Activated CD4-positive, alpha-beta T cell treated with anti-CD3 and anti-CD28 coated beads for 4 hours (primary cell): ENCODE data around the gene REXO1.
"Not testable (repeated sequence)": the region's sequence is repeated elsewhere in the genome, so short reads cannot be mapped to it uniquely, and the experiment has no call there.

Experiments used
- DNase-seq, 2 donors: peaks; one replicate each; pipeline ENCODE4 v3.0.0-alpha.2; 2020

REXO1 gene

DNA sequence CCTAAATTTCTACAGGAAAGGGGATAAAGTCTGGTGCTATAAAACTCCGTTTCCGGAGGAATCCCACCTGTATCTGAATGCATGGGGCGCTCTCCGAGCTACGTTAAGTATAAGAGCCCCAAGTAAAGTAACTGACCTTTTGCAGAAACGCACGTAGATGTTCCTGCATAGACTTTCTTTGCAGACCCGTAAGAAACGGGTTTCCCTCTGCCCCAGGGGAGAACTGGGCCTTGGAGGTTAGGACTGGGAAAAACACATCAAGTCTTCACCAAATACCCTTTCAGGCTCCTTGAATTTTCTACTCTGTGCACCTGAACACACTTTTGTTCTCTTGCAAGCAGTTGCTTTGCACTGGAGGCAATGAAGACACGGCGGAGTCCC, 27.0 kb upstream of the REXO1 start:
- not testable (repeated sequence) for DNase-seq

DNA sequence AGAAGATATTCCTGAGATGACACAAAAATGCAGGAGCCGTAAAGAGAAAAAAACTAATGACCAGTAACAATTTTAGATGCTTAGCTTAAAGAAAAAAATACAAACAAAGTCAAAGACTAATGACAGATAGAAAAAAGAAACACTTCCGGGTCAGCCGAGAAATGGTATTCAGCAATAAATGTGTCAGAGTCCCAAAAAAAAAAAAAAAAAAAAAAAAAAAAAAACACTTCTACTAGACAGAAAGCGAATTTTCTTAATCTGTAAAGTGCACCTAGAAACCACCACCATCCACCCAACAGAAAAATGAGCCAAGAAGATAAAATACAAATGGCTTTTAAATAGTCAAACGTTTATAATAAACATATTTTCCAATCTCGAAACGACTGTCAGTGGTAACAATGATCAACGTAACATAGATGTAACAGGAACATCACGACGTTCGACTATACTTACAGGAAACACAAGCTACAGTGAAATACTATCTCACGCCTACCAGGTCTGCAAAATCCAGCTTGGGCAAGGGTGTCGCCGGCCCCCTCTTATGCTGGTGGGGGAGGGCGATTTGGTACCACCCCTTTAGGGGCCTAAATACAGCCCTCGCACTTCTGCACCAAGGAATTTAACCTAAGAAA, 26.4 kb upstream of the REXO1 start:
- no peak for DNase-seq

DNA sequence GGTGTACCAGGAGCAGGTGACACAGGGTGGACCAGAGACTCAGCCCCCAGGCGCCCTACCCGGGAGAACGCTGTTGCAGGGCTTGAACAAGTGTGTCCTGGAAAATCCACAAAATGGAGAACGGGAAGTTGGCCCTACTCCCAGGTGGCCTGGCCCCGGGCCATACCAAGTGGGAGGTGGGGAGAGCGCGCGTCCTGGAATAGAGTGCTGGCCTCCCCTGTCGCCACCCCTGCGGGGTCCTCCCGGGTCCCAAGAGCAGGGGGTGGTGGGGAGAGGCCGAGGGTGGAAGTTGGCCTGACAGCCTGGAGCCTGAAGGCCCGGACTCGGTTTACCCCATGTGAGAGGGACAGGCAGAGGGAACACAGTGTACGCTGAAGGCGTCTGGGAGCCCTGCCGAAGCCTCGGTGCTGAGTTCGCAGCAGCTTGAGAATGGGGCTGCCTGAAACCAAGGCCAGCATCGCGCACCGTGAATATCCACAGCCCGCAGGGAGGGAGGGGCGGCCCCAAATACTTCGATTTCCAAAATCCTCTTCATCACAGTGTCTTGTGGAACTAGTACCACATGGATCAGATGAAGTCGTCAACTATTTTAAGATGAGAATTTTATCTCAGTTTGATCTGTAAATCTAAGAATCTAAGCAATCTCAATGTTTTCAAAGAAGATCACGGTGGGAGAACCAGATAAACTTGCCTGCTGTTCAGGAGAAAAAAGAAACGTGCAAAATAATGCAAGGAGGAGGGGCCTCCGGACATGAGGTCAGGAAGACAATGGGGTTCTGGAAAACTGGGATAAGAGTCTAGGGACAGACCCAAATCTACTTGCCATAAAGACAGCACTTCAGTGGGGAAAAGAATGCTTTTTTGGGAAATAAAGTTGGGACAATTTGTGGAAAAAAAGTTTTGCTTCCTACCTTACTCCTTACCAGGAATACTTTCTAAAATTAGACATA, 25.5 kb upstream of the REXO1 start:
- no peak for DNase-seq

DNA sequence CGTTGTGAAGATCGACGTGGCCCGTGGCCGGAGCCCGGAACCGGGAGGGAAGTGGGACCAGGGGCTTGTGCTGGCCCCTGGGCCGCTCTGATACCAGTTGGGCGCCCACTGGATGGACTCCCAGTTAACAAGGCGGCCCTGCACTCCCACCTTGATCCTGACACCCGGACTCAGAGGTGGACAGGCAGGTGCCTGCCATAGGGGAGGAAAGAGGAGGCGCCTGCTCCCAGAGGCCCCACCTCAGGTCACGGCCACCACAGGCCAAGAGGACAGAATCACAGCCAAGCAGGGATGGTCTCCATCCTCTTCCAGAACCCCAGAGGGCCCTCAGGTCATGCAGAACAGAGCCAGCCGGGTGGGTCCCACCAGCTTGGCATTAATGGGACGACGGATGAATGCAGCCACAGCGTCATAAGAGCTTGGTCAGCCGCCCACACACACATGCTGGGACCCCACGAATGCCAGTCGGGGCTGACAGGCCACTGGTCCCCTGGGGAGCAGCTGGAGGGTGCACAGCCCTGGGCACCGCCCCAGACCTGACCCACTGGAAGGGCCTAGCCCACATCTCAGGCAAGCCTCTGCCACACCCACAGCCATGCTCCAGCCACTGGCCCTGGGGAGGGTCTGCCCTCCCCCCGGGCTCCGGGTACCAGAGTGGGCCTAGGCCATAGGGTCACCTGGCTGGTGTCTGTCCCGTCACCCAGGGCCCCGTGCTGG, 24.7 kb upstream of the REXO1 start:
- no peak for DNase-seq

DNA sequence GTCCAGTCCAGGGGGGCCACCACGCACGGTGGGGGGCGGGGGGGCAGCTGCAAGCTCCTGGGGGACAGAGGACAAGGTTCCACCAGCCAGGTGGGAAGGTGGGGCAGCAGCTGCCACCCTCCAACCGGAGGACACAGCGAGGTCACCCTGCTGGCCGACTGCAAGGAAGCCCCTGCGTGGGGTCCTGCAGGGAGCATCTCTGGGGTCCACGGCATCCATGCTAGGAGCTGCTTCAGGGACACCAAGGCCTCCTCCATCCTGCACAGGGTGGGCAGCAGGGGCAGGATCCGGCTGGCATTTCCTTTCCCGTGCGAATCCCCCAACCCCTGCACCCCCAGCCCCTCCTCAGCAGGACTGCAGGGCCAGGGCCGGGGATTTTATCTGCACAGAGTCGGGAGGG, 23.3 kb upstream of the REXO1 start:
- no peak for DNase-seq

DNA sequence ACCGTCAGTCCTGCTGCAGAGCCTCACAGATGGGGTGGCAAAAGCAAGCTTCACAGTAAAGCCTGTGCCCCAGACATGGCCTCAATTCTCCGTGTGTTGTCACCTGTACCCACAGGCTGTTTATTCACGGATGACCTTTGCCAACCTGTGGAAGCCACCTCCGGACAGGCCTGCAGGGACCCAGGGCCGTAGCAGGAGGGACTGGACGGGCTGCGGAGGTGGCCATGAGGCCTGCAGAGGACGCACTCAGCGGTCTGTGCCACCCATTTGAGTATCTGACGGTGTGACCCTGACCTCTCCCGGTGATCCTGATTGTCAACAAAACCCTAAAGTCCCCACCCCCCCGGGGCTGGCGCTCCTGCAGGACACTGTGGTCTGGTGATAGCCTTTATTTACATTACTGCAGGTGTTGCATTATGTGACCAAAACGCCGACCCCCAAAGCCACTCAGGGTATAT, 22.9 kb upstream of the REXO1 start:
- no peak for DNase-seq

DNA sequence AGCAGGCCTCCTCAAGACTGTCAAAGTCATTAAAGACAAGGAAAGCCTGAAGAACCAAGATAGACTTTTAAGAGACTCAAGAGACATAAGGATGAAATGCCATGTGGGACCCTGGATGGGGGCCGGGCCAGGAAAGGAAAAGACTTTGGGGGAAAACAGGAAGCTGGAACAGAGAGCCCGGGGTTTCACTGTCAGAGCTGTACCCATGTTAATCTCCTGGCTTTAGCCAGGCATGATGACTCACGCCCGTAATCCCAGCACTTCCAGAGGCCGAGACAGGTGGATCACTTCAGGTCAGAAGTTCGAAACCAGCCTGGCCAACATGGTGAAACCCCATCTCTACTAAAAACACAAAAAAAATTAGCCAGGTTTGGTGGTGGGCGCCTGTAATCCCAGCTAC, 20.7 kb upstream of the REXO1 start:
- DNase-seq, result no peak

DNA sequence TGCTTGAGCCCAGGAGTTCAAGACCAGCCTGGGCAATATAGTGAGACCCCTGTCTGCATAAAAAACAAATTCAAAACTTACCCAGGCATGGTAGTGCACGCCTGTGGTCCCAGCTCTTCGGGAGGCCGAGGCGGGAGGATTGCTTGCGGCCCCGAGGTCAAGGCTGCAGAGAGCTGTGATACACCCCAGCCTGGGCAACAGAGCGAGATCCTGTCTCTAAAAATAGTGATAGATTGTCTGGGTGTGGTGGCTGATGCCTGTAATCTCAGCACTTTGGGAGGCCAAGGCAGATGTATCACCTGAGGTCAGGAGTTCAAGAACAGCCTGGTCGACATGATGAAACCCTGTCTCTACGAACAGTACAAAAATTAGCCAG, 19.1 kb upstream of the REXO1 start:
- no peak for DNase-seq

DNA sequence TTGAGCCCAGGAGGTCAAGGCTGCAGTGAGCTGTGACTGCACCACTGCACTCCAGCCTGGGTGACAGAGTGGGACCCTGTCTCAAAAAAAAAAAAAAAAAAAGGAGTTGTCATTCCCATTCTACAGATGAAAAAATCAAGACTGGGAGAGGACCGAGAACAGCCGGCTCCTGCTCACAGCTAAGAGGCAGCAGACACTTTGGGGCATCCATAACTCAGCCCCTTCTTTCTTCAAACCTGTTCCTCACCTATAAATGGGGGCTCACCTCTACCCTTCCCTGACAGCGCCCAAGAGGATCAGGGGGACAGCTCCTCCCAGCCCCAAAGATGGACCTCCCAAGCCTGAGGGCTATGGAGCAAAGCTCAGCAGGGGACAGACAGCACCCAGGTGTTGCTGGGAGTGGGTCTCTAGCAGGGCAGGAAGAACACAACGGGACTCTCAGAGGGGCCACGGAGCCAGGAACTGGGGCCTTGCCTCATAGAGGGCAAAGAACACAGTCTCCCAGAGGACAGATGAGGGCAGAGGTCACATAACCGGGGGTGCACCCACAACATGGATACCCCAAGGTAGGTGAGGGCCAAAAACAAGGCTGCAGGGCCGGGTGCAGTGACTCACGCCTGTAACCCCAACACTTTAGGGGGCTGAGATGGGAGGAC, 18.5 kb upstream of the REXO1 start:
- no peak for DNase-seq

DNA sequence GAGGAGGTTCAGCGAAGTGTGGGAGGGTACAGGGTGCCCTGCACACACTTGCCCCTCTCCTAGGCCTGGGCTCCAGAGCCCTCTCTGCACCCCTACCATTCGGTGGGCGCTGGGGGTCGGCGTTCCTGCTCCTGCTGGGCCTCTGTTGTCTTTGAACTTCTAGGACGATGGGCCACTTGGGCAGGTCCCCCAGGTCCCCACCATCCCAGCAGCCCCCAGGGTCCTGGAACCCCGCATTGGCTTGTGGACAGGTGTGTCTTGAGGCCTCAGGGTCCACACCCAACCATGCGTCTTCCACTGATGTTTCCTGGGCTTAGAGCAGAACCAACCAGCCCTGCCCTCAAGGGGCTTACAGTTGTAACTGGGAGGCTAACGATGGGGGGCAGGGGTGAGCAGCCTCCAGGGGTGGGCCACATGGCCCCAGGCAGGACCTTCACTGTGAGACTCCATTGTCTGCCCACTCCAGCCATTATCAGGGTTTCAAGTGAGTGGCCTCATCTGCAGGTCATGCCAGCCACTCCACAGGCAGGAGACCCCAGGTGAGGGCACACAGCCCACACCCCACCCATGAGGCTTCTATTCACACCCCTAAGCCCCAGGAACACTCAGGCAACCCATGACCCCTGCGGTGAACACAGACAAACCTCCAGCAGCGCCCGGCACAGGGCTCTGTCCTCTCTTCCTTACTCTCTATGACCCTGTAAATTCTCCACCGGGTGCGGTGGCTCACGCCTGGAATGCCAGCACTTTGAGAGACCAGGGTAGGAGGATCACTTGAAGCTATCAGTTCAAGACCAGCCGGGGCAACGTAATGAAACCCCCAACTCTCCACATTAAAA, 17.1 kb upstream of the REXO1 start:
- no peak for DNase-seq

DNA sequence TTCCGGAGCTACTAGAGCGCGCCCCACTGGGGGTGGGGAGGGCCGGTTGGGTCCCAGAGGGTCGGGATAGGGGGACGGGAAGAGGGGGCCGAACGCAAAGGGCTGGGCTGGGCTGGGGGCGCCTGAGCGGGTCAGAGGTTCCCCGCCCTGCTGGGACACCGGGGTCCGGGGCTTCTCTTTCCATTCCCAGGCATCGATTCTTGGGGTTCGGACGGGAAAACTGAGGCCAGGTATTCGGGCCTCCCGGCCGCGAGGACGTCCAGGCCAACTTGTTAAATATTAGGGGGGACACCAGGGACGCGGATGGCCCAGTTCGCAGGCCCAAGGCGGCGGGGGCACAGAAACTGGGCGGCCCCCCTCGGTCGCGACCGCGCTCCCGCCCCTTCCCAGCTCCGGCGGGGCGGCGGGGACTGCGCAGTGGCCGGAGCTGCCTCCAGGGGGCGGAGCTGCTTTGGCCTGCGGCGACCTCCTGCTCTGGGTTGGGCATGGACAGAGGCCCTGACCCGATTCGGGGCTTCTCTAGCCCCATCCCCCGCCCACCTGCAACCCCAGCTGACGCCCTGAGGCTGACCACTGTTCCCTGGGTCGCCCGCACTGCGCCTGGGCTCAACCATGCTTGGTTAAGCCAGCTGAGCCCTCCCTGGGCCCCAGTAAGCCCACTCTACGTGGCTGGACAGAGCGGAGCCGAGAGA, 16.3 kb upstream of the REXO1 start:
- DNase-seq, result peak; percentile 55 to 60

DNA sequence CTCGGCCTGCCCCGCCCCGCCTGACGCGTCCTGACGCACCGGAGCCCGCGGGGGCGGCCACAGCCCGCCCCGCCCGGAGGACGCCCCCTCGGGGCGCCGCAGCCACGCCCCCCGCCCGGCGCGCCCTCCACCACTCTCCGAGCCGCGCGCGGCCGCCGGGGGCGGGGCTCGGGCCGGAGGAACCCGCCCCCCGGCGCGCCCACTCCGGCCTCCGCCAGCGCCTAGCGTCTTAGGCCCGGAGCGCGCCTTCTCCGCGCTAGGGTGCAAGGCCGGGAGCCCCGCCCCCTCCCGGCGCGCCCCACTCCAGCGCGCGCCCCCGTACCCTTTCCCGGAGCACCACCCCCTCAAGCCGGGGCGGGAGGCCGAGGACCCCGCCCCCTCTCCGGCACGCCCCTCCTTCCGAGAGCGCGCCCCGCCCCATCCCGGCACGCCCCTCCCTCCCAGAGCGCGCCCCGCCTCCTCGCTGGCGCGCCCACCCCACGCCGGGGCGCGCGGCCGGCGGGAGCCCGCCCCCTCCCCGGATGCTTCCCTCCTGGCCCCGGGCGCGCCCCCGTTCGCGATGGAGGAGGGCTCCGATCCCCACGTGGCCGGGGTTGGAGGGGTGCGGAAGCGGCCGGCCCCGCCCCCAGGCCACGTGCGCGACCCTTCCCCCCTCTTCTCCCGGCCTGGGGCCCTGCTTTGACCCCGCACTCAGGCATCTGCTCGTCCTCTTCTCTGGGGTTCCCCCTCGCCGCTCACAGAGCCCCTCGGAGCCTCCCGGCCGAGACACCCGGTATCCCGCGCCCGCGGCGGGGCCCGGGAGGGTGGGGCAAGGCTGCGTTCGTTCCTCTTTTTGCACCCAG, 15.6 kb upstream of the REXO1 start:
- peak; percentile 92 to 97 for DNase-seq

DNA sequence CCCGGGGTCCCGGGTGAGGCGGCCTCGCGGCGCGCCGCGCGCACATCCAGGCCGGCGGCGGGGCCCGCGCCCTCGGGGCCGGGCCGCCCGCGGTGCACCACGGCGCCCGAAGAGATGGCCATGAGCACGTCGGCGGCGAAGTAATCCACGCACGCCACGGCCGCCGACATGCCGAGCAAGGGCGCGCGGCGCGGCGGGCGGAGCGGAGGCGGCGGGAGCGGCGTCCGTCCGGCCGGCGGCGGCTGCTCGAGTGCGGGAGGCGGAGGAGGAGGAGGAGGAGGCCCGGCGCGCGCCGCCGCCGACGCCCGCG, 15.0 kb upstream of the REXO1 start, which contains the start of gene KLF16:
Gene KLF16 (minus strand): TSS at position 252 of the 310 bp plus-strand sequence. CDS start 82 bp downstream, at position 170.
- DNase-seq, result no peak

DNA sequence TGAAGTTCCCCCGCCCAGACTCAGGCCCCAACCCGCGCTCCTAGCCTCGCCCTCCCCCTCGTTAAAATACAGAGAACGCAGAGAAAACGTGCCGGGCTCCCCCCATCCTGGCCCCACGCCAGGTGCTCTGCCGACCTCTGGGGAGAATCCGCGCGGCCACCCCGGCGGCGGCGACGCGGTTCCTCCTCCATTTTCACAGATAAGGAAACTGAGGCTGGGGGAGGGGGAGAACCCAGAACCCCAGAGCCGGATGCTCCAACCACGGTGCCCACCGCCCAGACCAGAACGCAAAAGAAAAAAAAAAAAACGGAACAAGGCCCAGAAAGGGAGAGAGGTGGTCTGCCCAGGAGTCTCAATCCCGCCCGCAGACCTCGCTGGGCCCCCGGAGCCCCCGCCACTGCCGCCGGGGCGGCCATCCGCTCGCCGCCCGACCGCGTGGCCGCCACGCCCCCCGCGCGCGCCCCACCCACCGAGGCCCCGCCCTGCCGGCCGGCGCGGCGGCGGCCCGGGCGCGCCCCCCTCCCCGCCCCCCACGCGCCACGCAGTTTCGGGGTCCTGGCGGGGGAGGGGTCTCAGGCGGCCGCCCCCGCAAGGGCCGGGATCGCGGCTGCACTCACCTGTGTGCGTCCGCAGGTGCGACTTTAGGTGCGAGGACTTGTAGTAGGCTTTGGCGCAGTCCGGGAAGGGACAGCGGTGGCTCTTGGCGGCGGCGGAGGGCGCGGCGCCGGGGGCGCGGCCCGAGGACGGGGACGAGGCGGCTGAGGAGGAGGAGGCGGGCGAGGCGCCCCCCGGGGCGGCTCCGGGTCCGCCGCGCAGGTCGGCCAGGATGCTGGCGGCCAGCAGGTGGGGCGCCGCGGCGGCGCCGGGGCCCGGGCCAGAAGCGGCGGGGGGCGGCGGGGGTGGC, 14.4 kb upstream of the REXO1 start:
- peak; percentile 52 to 57 for DNase-seq

DNA sequence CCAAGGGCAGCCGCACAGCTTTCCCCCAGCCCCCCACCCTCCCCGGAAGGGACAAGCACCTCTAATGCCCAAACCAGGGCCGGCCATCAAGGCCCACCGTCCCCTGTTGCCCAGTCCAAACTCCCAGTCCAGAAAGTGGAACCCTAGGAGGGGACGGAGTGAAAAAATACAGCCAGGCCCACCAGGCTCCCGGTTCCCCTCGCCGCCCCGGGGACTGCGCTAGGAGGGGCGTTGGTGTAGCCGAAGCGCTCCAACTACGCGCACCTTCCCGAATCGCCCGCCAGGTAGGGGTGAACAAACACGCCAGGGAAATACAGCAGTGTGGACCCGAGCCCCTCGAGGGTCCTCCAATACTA, 13.8 kb upstream of the REXO1 start:
- DNase-seq, result no peak

DNA sequence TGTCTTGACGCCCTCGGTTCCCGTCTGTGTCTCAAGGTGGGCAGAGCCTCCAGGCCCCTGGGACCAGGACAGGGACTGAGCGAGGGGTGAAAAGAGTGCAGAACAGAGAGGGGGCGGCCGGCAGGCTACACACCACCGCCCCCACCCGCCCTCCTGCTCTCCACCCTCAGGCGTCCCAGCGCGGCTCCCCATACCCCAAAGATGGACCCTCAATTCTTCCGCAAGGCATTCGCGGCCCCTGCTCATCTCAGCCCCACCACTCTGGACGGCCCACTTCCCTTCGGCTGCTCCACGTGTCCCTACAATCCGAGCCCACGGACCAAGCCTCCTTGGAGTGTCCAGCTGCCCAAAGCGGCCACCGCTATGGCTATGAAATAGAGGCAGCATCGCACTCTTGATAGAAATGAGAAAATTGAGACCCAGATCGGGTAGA, 13.3 kb upstream of the REXO1 start:
- DNase-seq, result no peak

DNA sequence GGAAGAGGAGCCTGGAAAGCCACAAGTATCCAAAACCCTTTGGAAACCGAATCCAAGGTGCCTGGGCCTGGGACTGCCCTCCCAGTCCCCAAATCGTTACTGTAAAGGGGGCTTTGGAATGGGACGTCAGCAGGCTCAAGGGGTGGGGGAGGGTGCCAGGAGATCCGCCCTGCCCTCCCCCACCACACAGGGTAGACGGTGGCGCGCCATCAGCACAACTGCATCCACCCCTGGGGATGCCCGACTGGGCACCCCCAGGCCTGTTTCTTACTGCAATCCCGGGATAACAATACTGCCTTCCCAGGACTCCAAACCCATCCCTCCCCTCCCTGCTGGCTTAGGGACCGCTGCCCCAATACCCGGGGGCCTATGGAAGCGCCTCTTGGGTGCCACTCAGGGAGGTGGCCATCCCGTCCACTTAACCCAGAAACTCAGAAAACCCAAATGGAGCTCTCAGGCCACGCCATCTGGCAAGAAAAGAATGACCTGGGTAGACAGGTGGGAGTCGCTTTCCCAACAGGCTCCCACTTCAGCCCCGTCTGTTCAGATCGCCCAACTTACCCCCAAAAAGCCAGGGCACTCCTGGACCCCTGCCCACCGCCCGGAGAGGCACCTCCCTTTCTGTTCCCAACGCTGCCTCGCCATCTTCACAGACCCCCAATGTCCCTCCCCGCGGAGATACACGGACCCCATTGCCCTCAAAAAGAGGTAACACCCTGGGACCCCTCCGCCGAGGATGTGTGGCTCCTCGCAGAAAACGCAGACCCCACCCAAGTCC, 12.7 kb upstream of the REXO1 start:
- no peak for DNase-seq

DNA sequence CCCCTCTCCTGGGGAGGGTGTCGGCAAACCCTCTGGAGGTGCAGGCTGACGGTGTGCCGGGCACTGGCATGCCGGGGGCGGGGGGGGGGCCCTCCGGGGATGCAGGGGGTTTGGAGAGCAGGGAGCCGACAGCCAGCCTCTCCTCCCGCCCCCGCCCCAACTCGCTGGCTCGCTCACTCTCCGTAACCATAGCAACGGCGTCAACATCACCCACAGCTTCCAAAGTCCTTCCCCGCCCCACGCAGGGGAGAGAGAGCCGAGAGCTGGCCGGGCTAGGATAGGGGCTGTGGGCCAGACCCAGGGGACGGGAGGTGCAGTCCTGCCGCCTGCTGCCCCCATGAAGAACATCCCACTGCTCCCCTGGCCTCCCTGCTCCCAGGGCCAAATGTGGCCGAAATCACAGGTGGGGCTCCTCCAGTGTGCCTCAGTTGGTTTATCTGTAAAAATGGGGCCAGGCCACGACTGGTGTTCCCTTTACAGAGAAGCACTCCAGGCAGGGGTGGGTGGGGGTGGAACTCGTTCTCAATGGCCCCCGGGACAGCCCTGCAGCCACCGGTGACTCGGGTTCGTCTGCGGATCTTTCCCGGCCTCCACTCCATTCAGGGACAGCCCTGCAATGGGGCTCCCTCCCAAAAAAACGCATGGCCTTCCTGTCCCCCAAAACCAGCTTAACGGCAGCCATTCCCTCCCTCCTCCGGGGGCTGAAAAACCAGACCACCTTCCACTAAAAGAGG, 11.9 kb upstream of the REXO1 start:
- DNase-seq, result peak; percentile 70 to 72
